HEK293 (cell line): ENCODE results near the gene RNF4.

Experiments
- ATF2 ChIP-seq: fragments of 450-650 bp; formaldehyde crosslinking; IDR thresholded peaks from 2 replicates; pipeline ENCODE4 v1.5.1; 2016; ENCODE audit warnings: missing biosample characterization, missing genetic modification characterization, low read depth
- BCL6B ChIP-seq: fragments of 450-650 bp; formaldehyde crosslinking; IDR thresholded peaks from 2 replicates; pipeline ENCODE4 v1.5.1; 2017; ENCODE audit warnings: missing biosample characterization, missing genetic modification characterization
- HOXC10 ChIP-seq: sonication (generic); formaldehyde crosslinking; IDR thresholded peaks from 2 replicates; pipeline ENCODE4 v1.8.1; 2023; ENCODE audit warnings: mild to moderate bottlenecking, missing genetic modification reagents
- KLF9 ChIP-seq: fragments of 450-650 bp; formaldehyde crosslinking; IDR thresholded peaks from 2 replicates; pipeline ENCODE4 v1.5.1; 2016; ENCODE audit warnings: missing biosample characterization, missing genetic modification characterization, low read depth
- PATZ1 ChIP-seq: fragments of 450-650 bp; formaldehyde crosslinking; IDR thresholded peaks from 2 replicates; pipeline ENCODE4 v1.5.1; 2016; ENCODE audit warnings: missing biosample characterization, missing genetic modification characterization
- SP2 ChIP-seq: fragments of 450-650 bp; formaldehyde crosslinking; IDR thresholded peaks from 2 replicates; pipeline ENCODE4 v1.5.1; 2016; ENCODE audit warnings: missing biosample characterization, missing genetic modification characterization
- ZBTB26 ChIP-seq: fragments of 450-650 bp; formaldehyde crosslinking; optimal IDR thresholded peaks from 2 replicates; pipeline ENCODE3; 2016; ENCODE audit warnings: missing biosample characterization, mild to moderate bottlenecking, missing genetic modification characterization
- ZBTB49 ChIP-seq: fragments of 450-650 bp; formaldehyde crosslinking; IDR thresholded peaks from 2 replicates; pipeline ENCODE4 v1.5.1; 2016; ENCODE audit warnings: missing biosample characterization, missing genetic modification characterization, low read depth
- ZBTB7A ChIP-seq: fragments of 450-650 bp; formaldehyde crosslinking; IDR thresholded peaks from 2 replicates; pipeline ENCODE4 v1.5.1; 2016; ENCODE audit warnings: low read depth, missing biosample characterization, missing genetic modification characterization
- ZFHX2 ChIP-seq: fragments of 450-650 bp; formaldehyde crosslinking; conservative IDR thresholded peaks from 2 replicates; pipeline ENCODE4 v1.5.1; 2016; ENCODE audit warnings: missing biosample characterization, missing genetic modification characterization
- ZNF114 ChIP-seq: fragments of 450-650 bp; formaldehyde crosslinking; IDR thresholded peaks from 2 replicates; pipeline ENCODE4 v1.5.0; 2017; ENCODE audit warnings: missing biosample characterization, missing genetic modification characterization
- ZNF214 ChIP-seq: fragments of 450-650 bp; formaldehyde crosslinking; IDR thresholded peaks from 2 replicates; pipeline ENCODE4 v1.5.1; 2017; ENCODE audit warnings: missing biosample characterization, mild to moderate bottlenecking, missing genetic modification characterization, borderline replicate concordance
- ZNF24 ChIP-seq: fragments of 450-650 bp; formaldehyde crosslinking; IDR thresholded peaks from 2 replicates; pipeline ENCODE4 v1.5.1; 2016; ENCODE audit warnings: missing biosample characterization, missing genetic modification characterization
- ZNF341 ChIP-seq: fragments of 450-650 bp; formaldehyde crosslinking; IDR thresholded peaks from 2 replicates; pipeline ENCODE4; 2016; ENCODE audit warnings: low read depth, missing biosample characterization, missing genetic modification characterization
- ZNF391 ChIP-seq: fragments of 450-650 bp; formaldehyde crosslinking; IDR thresholded peaks from 2 replicates; pipeline ENCODE4 v1.5.1; 2016; ENCODE audit warnings: low read depth, missing biosample characterization, missing genetic modification characterization, borderline replicate concordance
- ZNF416 ChIP-seq: fragments of 450-650 bp; formaldehyde crosslinking; IDR thresholded peaks from 2 replicates; pipeline ENCODE4 v1.5.1; 2016; ENCODE audit warnings: missing biosample characterization, missing genetic modification characterization
- ZNF433 ChIP-seq: fragments of 450-650 bp; formaldehyde crosslinking; IDR thresholded peaks from 2 replicates; pipeline ENCODE4 v1.5.1; 2016; ENCODE audit warnings: missing biosample characterization, missing genetic modification characterization, low read depth
- ZNF449 ChIP-seq: fragments of 450-650 bp; formaldehyde crosslinking; IDR thresholded peaks from 2 replicates; pipeline ENCODE4 v1.5.1; 2017; ENCODE audit warnings: missing biosample characterization, mild to moderate bottlenecking, missing genetic modification characterization, moderate library complexity
- ZNF513 ChIP-seq: fragments of 450-650 bp; IDR thresholded peaks from 2 replicates; pipeline ENCODE4 v1.5.1; 2018; ENCODE audit warnings: missing biosample characterization, missing genetic modification characterization
- ZNF610 ChIP-seq: fragments of 450-650 bp; formaldehyde crosslinking; IDR thresholded peaks from 2 replicates; pipeline ENCODE4 v1.5.1; 2016; ENCODE audit warnings: missing biosample characterization, missing genetic modification characterization, borderline replicate concordance
- ZNF624 ChIP-seq: fragments of 450-650 bp; formaldehyde crosslinking; IDR thresholded peaks from 2 replicates; pipeline ENCODE4 v1.5.1; 2017; ENCODE audit warnings: missing biosample characterization, missing genetic modification characterization
- ZNF707 ChIP-seq: fragments of 450-650 bp; formaldehyde crosslinking; IDR thresholded peaks from 2 replicates; pipeline ENCODE4 v1.5.1; 2016; ENCODE audit warnings: missing biosample characterization, missing genetic modification characterization
- ZNF76 ChIP-seq: fragments of 450-650 bp; formaldehyde crosslinking; IDR thresholded peaks from 2 replicates; pipeline ENCODE4; 2016; ENCODE audit warnings: low read depth, missing biosample characterization, missing genetic modification characterization, borderline replicate concordance
- ZNF785 ChIP-seq: fragments of 450-650 bp; formaldehyde crosslinking; IDR thresholded peaks from 2 replicates; pipeline ENCODE4 v1.5.1; 2016; ENCODE audit warnings: missing biosample characterization, missing genetic modification characterization
- ZNF791 ChIP-seq: fragments of 450-650 bp; formaldehyde crosslinking; IDR thresholded peaks from 2 replicates; pipeline ENCODE4 v1.5.1; 2016; ENCODE audit warnings: missing biosample characterization, missing genetic modification characterization
- ZSCAN30 ChIP-seq: fragments of 450-650 bp; IDR thresholded peaks from 2 replicates; pipeline ENCODE4 v1.5.1; 2018; ENCODE audit warnings: missing biosample characterization, mild to moderate bottlenecking, missing genetic modification characterization, moderate library complexity
- ZXDB ChIP-seq: fragments of 450-650 bp; formaldehyde crosslinking; IDR thresholded peaks from 2 replicates; pipeline ENCODE4 v1.5.1; 2016; ENCODE audit warnings: missing biosample characterization, missing genetic modification characterization

RNF4 gene

GRCh38 chr4:2468456-2469191 is at the start of gene RNF4 (continued):
- TF ChIP-seq BCL6B (no peak), ZBTB26 (peak; percentile 81), ZNF391 (no peak), ZNF449 (tag by site-specific recombination) (peak; percentile 40; the same call in 1 of the 2 replicates), ZNF24 (tag by site-specific recombination) (no peak), KLF9 (tag by site-specific recombination) (peak; percentile 55; the same call in 1 of the 2 replicates), HOXC10 (CRISPR knock-in tag) (no peak), SP2 (peak; percentile 93), ZNF416 (no peak), ZFHX2 (tag by site-specific recombination) (peak; percentile 80), ZNF785 (tag by site-specific recombination) (no peak), ZXDB (tag by site-specific recombination) (peak; percentile 67; the same call in 1 of the 2 replicates), ZNF610 (no peak), ZNF214 (tag by site-specific recombination) (no peak), ZNF433 (tag by site-specific recombination) (no peak), ZNF513 (no peak), ZBTB7A (no peak), ZNF624 (no peak), ZNF76 (tag by site-specific recombination) (peak; percentile 74; the same call in 1 of the 2 replicates), ZBTB49 (tag by site-specific recombination) (no peak), ATF2 (tag by site-specific recombination) (no peak), PATZ1 (tag by site-specific recombination) (0 out of 2 replicates have a peak, but pooled peaks have one; percentile 65), ZSCAN30 (tag by site-specific recombination) (peak; percentile 45; the same call in 1 of the 2 replicates), ZNF341 (peak; percentile 54), ZNF791 (tag by site-specific recombination) (no peak), ZNF707 (tag by site-specific recombination) (no peak), ZNF114 (tag by site-specific recombination) (no peak)
